ENCODE results near the gene BNC1.

The BNC1 gene

GRCh38 chr15:83215306-83215705 is 69.2 kb downstream of the BNC1 start:
- TF ChIP-seq EGR1 (IDR thresholded peaks at IDR 0.05) (no peak), REST (IDR thresholded peaks at IDR 0.05; ENCODE audit: low read depth) (no peak), CREB1 (IDR thresholded peaks at IDR 0.05; ENCODE audit: low read depth) (no peak), YY1 (IDR thresholded peaks at IDR 0.05; ENCODE audit: low read depth) (no peak), TAF1 (IDR thresholded peaks at IDR 0.05; ENCODE audit: low read depth) (no peak), FOXM1 (IDR thresholded peaks at IDR 0.05; ENCODE audit: borderline replicate concordance, low read depth) (no peak), TEAD4 (IDR thresholded peaks at IDR 0.05) (no peak)

- TF ChIP-seq NFIC (IDR thresholded peaks at IDR 0.05): peak; percentile 72
- TF ChIP-seq MAX (IDR thresholded peaks at IDR 0.05): no peak
- TF ChIP-seq EGR1 (IDR thresholded peaks at IDR 0.05): no peak
- no peak for TF ChIP-seq YY1 (IDR thresholded peaks at IDR 0.05; ENCODE audit: low read depth)
- no peak for TF ChIP-seq FOXM1 (IDR thresholded peaks at IDR 0.05; ENCODE audit: borderline replicate concordance, low read depth)
- peak; percentile 16; the same call in 1 of the 2 replicates for TF ChIP-seq EP300 (IDR thresholded peaks at IDR 0.05; ENCODE audit: borderline replicate concordance)
- no peak for TF ChIP-seq RAD21 (IDR thresholded peaks at IDR 0.05; ENCODE audit: low read depth)
- TF ChIP-seq TCF12 (IDR thresholded peaks at IDR 0.05; ENCODE audit: low read depth): 0 out of 2 replicates have a peak, but pooled peaks have one; percentile 30
Observed at GRCh38 chr15:83210619-83211018, 73.8 kb downstream of the BNC1 start.

GRCh38 chr15:83209333-83209732 is 75.1 kb downstream of the BNC1 start:
- no peak for TF ChIP-seq REST (IDR thresholded peaks at IDR 0.05; ENCODE audit: low read depth)
- TF ChIP-seq TCF12 (IDR thresholded peaks at IDR 0.05; ENCODE audit: low read depth): no peak
- no peak for TF ChIP-seq TAF1 (IDR thresholded peaks at IDR 0.05; ENCODE audit: low read depth)
- no peak for TF ChIP-seq RAD21 (IDR thresholded peaks at IDR 0.05; ENCODE audit: low read depth)
- no peak for TF ChIP-seq MAX (IDR thresholded peaks at IDR 0.05)
- TF ChIP-seq, protein P1, sequence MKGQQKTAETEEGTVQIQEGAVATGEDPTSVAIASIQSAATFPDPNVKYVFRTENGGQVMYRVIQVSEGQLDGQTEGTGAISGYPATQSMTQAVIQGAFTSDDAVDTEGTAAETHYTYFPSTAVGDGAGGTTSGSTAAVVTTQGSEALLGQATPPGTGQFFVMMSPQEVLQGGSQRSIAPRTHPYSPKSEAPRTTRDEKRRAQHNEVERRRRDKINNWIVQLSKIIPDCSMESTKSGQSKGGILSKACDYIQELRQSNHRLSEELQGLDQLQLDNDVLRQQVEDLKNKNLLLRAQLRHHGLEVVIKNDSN (IDR thresholded peaks at IDR 0.05): no peak
- TF ChIP-seq TEAD4 (IDR thresholded peaks at IDR 0.05): no peak
- no peak for TF ChIP-seq ZBTB7A (IDR thresholded peaks at IDR 0.05; ENCODE audit: low read depth)
- TF ChIP-seq CEBPB (IDR thresholded peaks at IDR 0.05): no peak
- no peak for TF ChIP-seq EP300 (IDR thresholded peaks at IDR 0.05; ENCODE audit: borderline replicate concordance)
- no peak for TF ChIP-seq EGR1 (IDR thresholded peaks at IDR 0.05)
- TF ChIP-seq FOXM1 (IDR thresholded peaks at IDR 0.05; ENCODE audit: borderline replicate concordance, low read depth): no peak
- TF ChIP-seq NFIC (IDR thresholded peaks at IDR 0.05): no peak
- no peak for TF ChIP-seq YY1 (IDR thresholded peaks at IDR 0.05; ENCODE audit: low read depth)
- no peak for TF ChIP-seq CREB1 (IDR thresholded peaks at IDR 0.05; ENCODE audit: low read depth)

DNA sequence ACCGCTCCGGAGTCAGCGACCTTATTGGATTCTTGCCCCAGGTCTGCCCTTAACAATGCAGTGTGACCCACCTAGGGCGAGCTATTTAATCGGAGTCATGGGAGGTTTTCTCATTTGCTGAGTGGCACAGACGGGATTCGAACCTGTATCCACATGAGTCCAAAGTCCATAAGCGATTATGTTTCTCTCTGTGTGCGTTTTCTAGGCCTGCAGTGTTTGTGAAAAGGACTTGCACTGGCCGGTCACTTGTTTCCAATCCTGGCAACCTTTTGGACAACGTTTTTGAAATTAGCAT is 76.2 kb downstream of the BNC1 start:
- TF ChIP-seq, protein P1 (IDR thresholded peaks at IDR 0.05): no peak
- TF ChIP-seq TCF12 (IDR thresholded peaks at IDR 0.05; ENCODE audit: low read depth): 0 out of 2 replicates have a peak, but pooled peaks have one; percentile 12
- TF ChIP-seq ZBTB7A (IDR thresholded peaks at IDR 0.05; ENCODE audit: low read depth): peak; percentile 25; the same call in 1 of the 2 replicates
- TF ChIP-seq NFIC (IDR thresholded peaks at IDR 0.05): no peak
- no peak for TF ChIP-seq CEBPB (IDR thresholded peaks at IDR 0.05)

GRCh38 chr15:83207660-83208366 is 76.7 kb downstream of the BNC1 start, which contains the start of gene HDGFL3:
Gene HDGFL3 (minus strand): TSS chr15:83207823. CDS start chr15:83207414, 409 bp downstream.
- 0 out of 2 replicates have a peak, but pooled peaks have one; percentile 13 for TF ChIP-seq MAX (IDR thresholded peaks at IDR 0.05)
- TF ChIP-seq RAD21 (IDR thresholded peaks at IDR 0.05; ENCODE audit: low read depth): no peak
- peak; percentile 98 for TF ChIP-seq ZBTB7A (IDR thresholded peaks at IDR 0.05; ENCODE audit: low read depth)
- TF ChIP-seq CEBPB (IDR thresholded peaks at IDR 0.05): no peak
- TF ChIP-seq CREB1 (IDR thresholded peaks at IDR 0.05; ENCODE audit: low read depth): no peak
- TF ChIP-seq, protein P1 (IDR thresholded peaks at IDR 0.05): no peak
- no peak for TF ChIP-seq EGR1 (IDR thresholded peaks at IDR 0.05)
- TF ChIP-seq TCF12 (IDR thresholded peaks at IDR 0.05; ENCODE audit: low read depth): peak; percentile 16; the same call in 1 of the 2 replicates

Data from Ishikawa (cell line).